Subcutaneous preadipocyte (primary cell): ENCODE results near the gene MARS2. TPM values are rescaled to one million over a fixed set of nuclear protein-coding genes. Genes with fewer than 3 reads are reported as not detected.

Source experiments
- total RNA-seq: library from RNA; depleted of rRNA; stranded (reverse); fragments of >200 nt; gene quantifications from 2 replicates; pipeline ENCODE4 v1.2.3, GENCODE V29; 2012

MARS2 gene
- 4.0 and 7.4 TPM in 2 replicates for total RNA-seq

GRCh38 chr2:197705121-197705911 is at the start of gene MARS2:
MARS2 (plus strand) TSS chr2:197705369; CDS start chr2:197705406, 37 bp downstream.

GRCh38 chr2:197675246-197675645 is 29.9 kb upstream of the MARS2 start, which contains the start of gene RFTN2:
RFTN2 (minus strand) TSS chr2:197675587; CDS start chr2:197675458, 129 bp downstream.

Other genes starting within 250 kb of the MARS2 start
- 282 and 312 TPM in 2 replicates for gene HSPD1, start 205.5 kb upstream of the MARS2 start, total RNA-seq
- 75.3 and 90.9 TPM in 2 replicates for gene HSPE1, start 205.0 kb upstream of the MARS2 start, total RNA-seq
- gene MOB4, start 189.3 kb upstream of the MARS2 start, total RNA-seq: 26.4 and 27.6 TPM in 2 replicates
- gene RFTN2, start 29.8 kb upstream of the MARS2 start, total RNA-seq: 2.5 and 4.4 TPM in 2 replicates
- not detected in 2 replicates for gene BOLL, start 80.0 kb downstream of the MARS2 start, total RNA-seq
- gene PLCL1, start 99.2 kb downstream of the MARS2 start, total RNA-seq: 0.20 and 0.37 TPM in 2 replicates